Measurements from ENCODE around the gene CADPS.

CADPS gene

DNA sequence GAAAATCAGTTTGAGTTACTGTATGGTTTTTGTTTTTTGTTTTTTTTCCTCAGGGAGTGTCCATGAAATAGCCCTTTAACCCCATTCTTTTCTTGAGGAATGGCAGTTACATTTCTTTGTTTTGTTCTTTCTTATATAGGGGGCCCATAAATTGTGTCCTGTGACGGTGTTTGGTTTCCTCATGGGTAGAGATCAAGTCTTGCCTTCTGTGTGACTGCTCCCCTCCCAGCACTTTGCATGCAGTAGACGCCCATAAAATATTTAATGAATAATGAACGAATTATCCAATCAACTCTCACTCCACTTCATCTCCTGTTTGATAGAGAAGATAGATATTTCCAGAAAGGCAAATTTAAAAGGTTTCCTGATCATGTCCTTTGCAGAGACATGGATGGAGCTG, 78.1 kb downstream of the CADPS start:
- Histone ChIP-seq H3K27me3 (no peaks in the 10 kb centered on the region), H3K9me3 (no peaks in the 10 kb centered on the region), H3K36me3 (no peaks in the 10 kb centered on the region), H3K4me3 (ENCODE audit: low read depth, low read length) (no peak overlapping the region), H3K4me1 (no peaks in the 10 kb centered on the region; the same call in 1 of the 2 replicates)
- no peak for DNase-seq
- TF ChIP-seq, protein P1, sequence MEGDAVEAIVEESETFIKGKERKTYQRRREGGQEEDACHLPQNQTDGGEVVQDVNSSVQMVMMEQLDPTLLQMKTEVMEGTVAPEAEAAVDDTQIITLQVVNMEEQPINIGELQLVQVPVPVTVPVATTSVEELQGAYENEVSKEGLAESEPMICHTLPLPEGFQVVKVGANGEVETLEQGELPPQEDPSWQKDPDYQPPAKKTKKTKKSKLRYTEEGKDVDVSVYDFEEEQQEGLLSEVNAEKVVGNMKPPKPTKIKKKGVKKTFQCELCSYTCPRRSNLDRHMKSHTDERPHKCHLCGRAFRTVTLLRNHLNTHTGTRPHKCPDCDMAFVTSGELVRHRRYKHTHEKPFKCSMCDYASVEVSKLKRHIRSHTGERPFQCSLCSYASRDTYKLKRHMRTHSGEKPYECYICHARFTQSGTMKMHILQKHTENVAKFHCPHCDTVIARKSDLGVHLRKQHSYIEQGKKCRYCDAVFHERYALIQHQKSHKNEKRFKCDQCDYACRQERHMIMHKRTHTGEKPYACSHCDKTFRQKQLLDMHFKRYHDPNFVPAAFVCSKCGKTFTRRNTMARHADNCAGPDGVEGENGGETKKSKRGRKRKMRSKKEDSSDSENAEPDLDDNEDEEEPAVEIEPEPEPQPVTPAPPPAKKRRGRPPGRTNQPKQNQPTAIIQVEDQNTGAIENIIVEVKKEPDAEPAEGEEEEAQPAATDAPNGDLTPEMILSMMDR (IDR thresholded peaks at IDR 0.05; ENCODE audit: low read depth, low read length) = no peak

DNA sequence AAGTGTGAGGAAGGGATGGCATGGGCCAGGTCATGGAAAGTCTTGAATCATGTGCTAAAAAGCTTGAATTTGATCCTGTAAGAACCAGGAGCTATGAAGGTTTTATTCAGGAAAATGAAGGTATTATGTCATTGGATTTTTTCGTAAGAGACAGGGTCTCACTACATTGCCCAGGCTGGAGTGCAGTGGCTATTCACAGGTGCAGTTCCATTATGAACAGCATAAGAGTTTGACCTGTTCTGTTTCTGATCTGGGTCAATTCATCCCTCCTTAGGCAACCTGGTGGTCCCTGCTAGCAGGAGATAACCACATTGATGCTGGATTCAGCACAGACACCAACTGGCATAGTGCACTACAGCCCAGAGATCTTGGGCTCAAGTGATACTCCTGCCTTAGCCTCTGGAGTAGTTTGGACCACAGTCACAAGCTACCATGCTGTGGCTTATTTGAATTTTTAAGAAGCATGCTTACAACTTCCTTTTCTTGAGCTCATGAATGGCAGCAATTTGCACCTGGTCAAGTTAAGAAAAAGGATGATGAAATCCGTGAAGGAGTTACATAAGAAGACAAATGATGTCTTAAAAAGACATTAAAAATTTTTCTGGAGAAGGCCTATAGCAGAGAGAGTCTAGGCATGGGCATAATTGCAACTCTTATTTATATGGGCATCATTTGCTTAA, 79.1 kb downstream of the CADPS start:
- DNase-seq = no peak
- TF ChIP-seq, protein P1 (IDR thresholded peaks at IDR 0.05; ENCODE audit: low read depth, low read length) = no peak

DNA sequence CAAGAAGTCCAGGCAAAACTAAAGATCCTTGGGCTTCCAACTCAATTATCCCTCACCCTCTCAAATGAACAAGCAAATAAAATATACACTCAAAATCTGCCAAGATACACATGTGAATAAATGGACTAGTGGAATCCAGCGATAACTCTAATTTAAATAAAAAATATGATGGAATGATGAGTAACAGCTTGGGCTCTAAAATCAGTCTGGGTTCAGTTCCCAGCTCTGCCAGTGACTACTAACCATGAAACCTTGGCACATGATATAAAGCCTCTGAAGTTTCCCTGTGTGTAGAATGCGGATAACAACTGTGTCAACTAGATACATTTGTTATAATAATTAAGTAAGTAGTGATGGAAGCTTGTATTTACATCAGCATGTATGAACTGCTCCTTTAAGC, 81.3 kb downstream of the CADPS start:
- Histone ChIP-seq H3K4me1 (no peaks in the 10 kb centered on the region; the same call in 1 of the 2 replicates), H3K9me3 (no peaks in the 10 kb centered on the region)
- TF ChIP-seq, protein P1 (IDR thresholded peaks at IDR 0.05; ENCODE audit: low read depth, low read length) = no peak

More for the DNA sequence above, 79.1 kb downstream of the CADPS start:
- Histone ChIP-seq H3K9me3 (no peaks in the 10 kb centered on the region), H3K4me1 (no peaks in the 10 kb centered on the region; the same call in 1 of the 2 replicates), H3K27me3 (no peaks in the 10 kb centered on the region), H3K36me3 (no peaks in the 10 kb centered on the region), H3K4me3 (ENCODE audit: low read depth, low read length) (no peak overlapping the region)

DNA sequence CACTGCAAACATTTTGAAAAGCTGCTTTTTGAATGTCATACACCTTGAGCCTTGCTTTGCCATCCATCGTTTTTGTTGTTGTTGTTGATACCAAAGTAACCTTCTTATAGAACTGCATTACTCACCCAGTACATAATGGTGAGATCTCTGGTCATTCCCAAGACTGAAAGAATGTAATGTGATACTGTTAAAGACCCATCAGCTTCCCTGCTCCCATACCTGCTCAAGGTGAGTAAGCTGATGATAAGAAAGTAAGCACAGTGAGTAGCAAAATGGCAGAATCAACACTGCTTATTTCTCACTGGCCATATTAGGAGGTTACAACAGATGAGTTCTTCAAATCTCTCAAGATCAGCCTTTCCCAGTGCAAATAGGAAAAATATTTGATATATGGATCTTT, 89.8 kb downstream of the CADPS start:
- H3K27me3 ChIP-seq = no peaks in the 10 kb centered on the region
- DNase-seq = no peak
- no peak overlapping the region for H3K4me3 ChIP-seq (ENCODE audit: low read depth, low read length)
- H3K36me3 ChIP-seq = no peaks in the 10 kb centered on the region
- TF ChIP-seq, protein P1 (IDR thresholded peaks at IDR 0.05; ENCODE audit: low read depth, low read length) = no peak
- no peaks in the 10 kb centered on the region for H3K9me3 ChIP-seq
- no peaks in the 10 kb centered on the region for H3K4me1 ChIP-seq

More for the DNA sequence above, 81.3 kb downstream of the CADPS start:
- H3K36me3 ChIP-seq = no peaks in the 10 kb centered on the region
- no peaks in the 10 kb centered on the region for H3K27me3 ChIP-seq
- DNase-seq = no peak
- no peak overlapping the region for H3K4me3 ChIP-seq (ENCODE audit: low read depth, low read length)

DNA sequence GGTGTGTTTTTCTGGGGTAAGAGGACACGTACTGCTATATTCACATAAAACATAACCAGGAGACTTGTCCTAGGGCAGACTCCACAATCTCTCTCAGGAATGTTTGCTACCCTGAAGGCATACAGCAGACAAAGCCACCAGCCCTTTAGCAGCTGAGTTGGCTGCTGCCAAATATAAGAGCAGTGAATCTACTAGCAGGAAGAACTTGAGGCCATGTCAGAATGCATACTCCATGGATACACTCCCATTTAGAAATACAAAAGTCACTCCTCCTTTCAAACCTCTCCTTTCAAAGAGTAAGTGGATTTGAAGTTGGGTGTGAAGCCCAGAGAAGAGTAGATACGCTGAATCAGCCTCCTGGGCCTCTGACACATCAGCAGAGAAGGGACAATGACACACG, 94.1 kb downstream of the CADPS start:
- no peaks in the 10 kb centered on the region for H3K36me3 ChIP-seq
- H3K27me3 ChIP-seq = no peaks in the 10 kb centered on the region
- no peaks in the 10 kb centered on the region for H3K9me3 ChIP-seq
- no peak overlapping the region for H3K4me3 ChIP-seq (ENCODE audit: low read depth, low read length)
- DNase-seq = no peak
- TF ChIP-seq, protein P1 (IDR thresholded peaks at IDR 0.05; ENCODE audit: low read depth, low read length) = no peak
- no peaks in the 10 kb centered on the region for H3K4me1 ChIP-seq

DNA sequence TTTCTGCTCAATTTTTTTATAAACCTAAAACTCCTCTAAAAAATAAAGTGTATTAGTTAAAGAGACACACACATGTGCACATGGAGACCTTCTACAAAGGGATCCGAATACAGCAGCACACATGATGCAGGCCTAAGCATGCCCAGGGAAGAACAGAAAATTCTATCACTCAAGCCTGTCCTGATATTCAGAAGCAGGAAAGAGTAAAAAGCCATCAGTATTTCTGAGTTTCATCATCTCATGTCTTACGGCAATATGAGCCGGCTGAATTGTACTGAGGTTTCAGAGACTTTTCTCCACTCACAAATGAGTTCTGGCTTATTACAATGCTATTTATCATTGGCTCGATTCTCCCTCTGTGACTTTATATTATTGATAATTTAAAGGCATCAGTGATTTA, 97.5 kb downstream of the CADPS start:
- H3K36me3 ChIP-seq = no peaks in the 10 kb centered on the region
- H3K9me3 ChIP-seq = no peaks in the 10 kb centered on the region
- H3K27me3 ChIP-seq = no peaks in the 10 kb centered on the region
- no peak for DNase-seq
- H3K4me1 ChIP-seq = no peaks in the 10 kb centered on the region
- TF ChIP-seq, protein P1 (IDR thresholded peaks at IDR 0.05; ENCODE audit: low read depth, low read length) = no peak
- no peak overlapping the region for H3K4me3 ChIP-seq (ENCODE audit: low read depth, low read length)

All from BE2C (cell line).